HepG2 (cell line): Measurements from ENCODE around the gene ASPRV1. TPM values are rescaled to one million over a fixed set of nuclear protein-coding genes. Genes with fewer than 3 reads are reported as not detected.

Experiments
- ATAC-seq: fragments of 200-7000 bp; cut with Tn5 transposase; 3 replicates; pipeline ENCODE4 v1.9.1; 2020; ENCODE audit warnings: mild to moderate bottlenecking, moderate library complexity
- BruUV-seq: library from RNA; stranded (reverse); fragments of 400-500 nt; replicated peaks from 2 replicates; lab custom pipeline; 2021; lab: Mats Ljungman, UMichigan
- CTCF ChIA-PET: fragments of 300-600 bp; formaldehyde crosslinking; extraction: SDS; loops from one replicate; lab custom pipeline; 2021; ENCODE audit warnings: low total read pairs, inconsistent platforms, low intra/inter-chr PET ratio; lab: Yijun Ruan, JAX
- POLR2A ChIA-PET: fragments of 350-600 bp; sonication (Branson Sonifier 250); formaldehyde crosslinking; loops from one replicate; lab custom pipeline; 2020; ENCODE audit warnings: antibody characterized with exemption, inconsistent platforms; lab: Yijun Ruan, JAX
- DNase-seq: peaks from one replicate; pipeline ENCODE4 v3.0.0-alpha.2; 2015; ENCODE audit warnings: low spot score
- FAIRE-seq: peaks from 3 replicates; lab custom pipeline; 2011; peaks lifted over from hg19 to GRCh38; lab: Jason Lieb, UNC
- H2AFZ ChIP-seq: one replicate; pipeline ENCODE4 v1.6.1; 2011; ENCODE audit warnings: low read length, inconsistent platforms
- H3K27ac ChIP-seq: fragments of 300-600 bp; 3 replicates; pipeline ENCODE4 v1.8.0; 2011; ENCODE audit warnings: mixed run types, mild to moderate bottlenecking, mixed read lengths, low read length, inconsistent platforms; ENCODE audit not compliant: insufficient read depth; ENCODE audit errors: extremely low read length
- H3K27me3 ChIP-seq, 2 experiments: fragments of 200-600 bp in 1 of 2; 2 replicates in 1 of 2; 3 replicates in 1 of 2; pipeline versions ENCODE4 v1.6.0 to v1.8.0; 2011; ENCODE audit warnings: low read length in 2 of 2, mild to moderate bottlenecking in 2 of 2, moderate library complexity in 2 of 2, inconsistent platforms in 1 of 2; ENCODE audit not compliant: insufficient read depth in 2 of 2, control insufficient read depth in 1 of 2
- H3K36me3 ChIP-seq, 2 experiments: fragments of 200-600 bp in 1 of 2; replicated peaks in 1 of 2; 2 replicates in 1 of 2; 3 replicates in 1 of 2; pipeline versions ENCODE4 v1.5.1 to v1.8.0; 2011; ENCODE audit warnings: low read length in 2 of 2, inconsistent platforms in 1 of 2; ENCODE audit not compliant: insufficient read depth in 2 of 2, control insufficient read depth in 1 of 2
- H3K4me1 ChIP-seq: 2 replicates; pipeline ENCODE4 v1.5.1; 2012; ENCODE audit warnings: low read length, inconsistent platforms; ENCODE audit not compliant: insufficient read depth
- H3K4me2 ChIP-seq: 2 replicates; pipeline ENCODE4 v1.6.0; 2011; ENCODE audit warnings: low read depth, low read length, inconsistent platforms
- H3K4me3 ChIP-seq, 3 experiments: fragments of 200-600 bp in 1 of 3; sonication (generic), shearing (Covaris generic) in 1 of 3; replicated peaks in 1 of 3; 2 replicates each; pipeline ENCODE4 v1.5.1; 2011 to 2016; ENCODE audit warnings: low read length in 3 of 3, inconsistent platforms in 2 of 3, low read depth in 2 of 3, mild to moderate bottlenecking in 2 of 3, control low read depth in 1 of 3, mixed read lengths in 1 of 3; ENCODE audit not compliant: insufficient read depth in 1 of 3
- H3K79me2 ChIP-seq: one replicate; pipeline ENCODE4 v1.6.1; 2011; ENCODE audit warnings: low read length, inconsistent platforms; ENCODE audit not compliant: insufficient read depth
- H3K9ac ChIP-seq: 2 replicates; pipeline ENCODE4 v1.6.0; 2011; ENCODE audit warnings: mild to moderate bottlenecking, low read depth, low read length, inconsistent platforms; ENCODE audit not compliant: insufficient read depth
- H3K9me3 ChIP-seq: 2 replicates; pipeline ENCODE4 v1.5.1; 2012; ENCODE audit warnings: mild to moderate bottlenecking, low read length
- H4K20me1 ChIP-seq: 2 replicates; pipeline ENCODE4 v1.6.0; 2011; ENCODE audit warnings: inconsistent platforms, mild to moderate bottlenecking, low read length, moderate library complexity; ENCODE audit not compliant: insufficient read depth
- ATAD3A ChIP-seq: sonication (generic); formaldehyde crosslinking; IDR thresholded peaks from 2 replicates; pipeline ENCODE4 v1.4.0; 2020; ENCODE audit warnings: missing genetic modification reagents
- CEBPB ChIP-seq: IDR thresholded peaks from 2 replicates; pipeline ENCODE4 v1.6.1; 2011; ENCODE audit warnings: low read depth, low read length, improper control_type of control experiment, borderline replicate concordance
- CEBPG ChIP-seq: IDR thresholded peaks from 2 replicates; pipeline ENCODE4 v1.6.1; 2016
- CEBPZ ChIP-seq: IDR thresholded peaks from 2 replicates; pipeline ENCODE4 v1.6.1; 2012; ENCODE audit warnings: low read length, improper control_type of control experiment
- CENPBD1 ChIP-seq: sonication (generic); formaldehyde crosslinking; IDR thresholded peaks from 2 replicates; pipeline ENCODE4 v1.8.0; 2022; ENCODE audit warnings: missing genetic modification reagents, low read depth, mild to moderate bottlenecking, borderline replicate concordance
- IRF2 ChIP-seq: IDR thresholded peaks from 2 replicates; pipeline ENCODE4 v1.6.1; 2018; ENCODE audit warnings: missing genetic modification reagents, missing compliant biosample characterization
- KDM3A ChIP-seq: IDR thresholded peaks from 2 replicates; pipeline ENCODE4 v1.6.1; 2018; ENCODE audit warnings: low read depth, missing compliant biosample characterization
- POLR2G ChIP-seq: fragments of 200-400 bp; formaldehyde crosslinking; IDR thresholded peaks from 2 replicates; pipeline ENCODE4 v1.6.1; 2018; ENCODE audit warnings: mild to moderate bottlenecking, low read depth, low read length, moderate library complexity
- TRIM22 ChIP-seq: fragments of 450-650 bp; IDR thresholded peaks from 2 replicates; pipeline ENCODE4 v1.6.1; 2017
- ZFX ChIP-seq: sonication (generic); formaldehyde crosslinking; IDR thresholded peaks from 2 replicates; pipeline ENCODE4 v1.4.0; 2020; ENCODE audit warnings: mild to moderate bottlenecking, low read depth, missing genetic modification reagents, moderate library complexity
- ZNF687 ChIP-seq: sonication (generic); formaldehyde crosslinking; IDR thresholded peaks from 2 replicates; pipeline ENCODE4 v1.5.1; 2020; ENCODE audit warnings: mild to moderate bottlenecking, missing genetic modification reagents, moderate library complexity
- ZNF777 ChIP-seq: sonication (generic); formaldehyde crosslinking; IDR thresholded peaks from 2 replicates; pipeline ENCODE4 v1.4.0; 2020; ENCODE audit warnings: missing genetic modification reagents
- WGBS: methylation state at CpG from one replicate; pipeline ENCODE4 v1.1.6; 2017; ENCODE audit warnings: low lambda C conversion rate; 5-methylcytosine and 5-hydroxymethylcytosine counted together
- in situ Hi-C: cut with HindIII; loops from 2 replicates; pipeline ENCODE4 v1.10.0; 2017; ENCODE audit warnings: low pct_unique_long_range_greater_than_20kb; ENCODE audit not compliant: extremely low pct_ligation_motif_present
- intact Hi-C: fragments of 100-400 bp; cut with micrococcal nuclease; formaldehyde crosslinking; loops from one replicate; pipeline ENCODE4 v1.10.0; 2022; ENCODE audit not compliant: unreplicated experiment
- polyA plus RNA-seq, 8 experiments: library from polyadenylated mRNA; depleted of rRNA in 3 of 8; stranded (reverse) in 7 of 8; unstranded in 1 of 8; fragments of >200 nt; fragmentation: Illumina TruSeq in 4 of 8; extraction: Trizol in 4 of 8; gene quantifications; 2 replicates each; pipeline versions ENCODE4 v1.2.1 to v1.2.3, GENCODE V29; 2011 to 2016; ENCODE audit warnings: low read depth in 4 of 8, missing spikeins in 1 of 8, mixed read lengths in 1 of 8; ENCODE audit not compliant: insufficient read depth in 1 of 8
- total RNA-seq, 5 experiments: library from RNA; depleted of rRNA; stranded (reverse); fragments of >200 nt; fragmentation: Illumina TruSeq; extraction: Trizol; gene quantifications; 2 replicates each; pipeline ENCODE4 v1.2.3, GENCODE V29; 2016; ENCODE audit warnings: low read depth in 1 of 5

The ASPRV1 gene
- total and polyA plus RNA-seq, 2 of the 13 experiments (the other 11 are each of a cell fraction or from before 2014, with no cell fraction given), result 0.40 to 0.48 TPM

GRCh38 chr2:69943000-69943842 lies 18.2 kb downstream of the ASPRV1 start:
- no peak overlapping the region for H3K4me3 ChIP-seq
- no peaks in the 10 kb centered on the region for H4K20me1 ChIP-seq
- H3K27me3 ChIP-seq, result no peaks in the 10 kb centered on the region
- intact Hi-C loops, result no loop called here
- no peak overlapping the region for H3K27ac ChIP-seq
- H3K9ac ChIP-seq, result no peak overlapping the region
- no TSS peak for BruUV-seq
- H3K4me1 ChIP-seq, result peaks cover 42% of the 10 kb centered on the region
- H3K36me3 ChIP-seq, result peaks cover 4 to 20% of the 10 kb centered on the region in 2 experiments
- ATAC-seq (no peak), FAIRE-seq (no peak), DNase-seq (no peak)
- CTCF ChIA-PET, result no interaction called here
- POLR2A ChIA-PET, result interaction anchor here (0.9 to 1.9 kb wide), 2 partner anchors 29 to 165 kb away, joined by 3 to 7 read pairs; partner anchors contain the start of gene MXD1
- no peaks in the 10 kb centered on the region for H3K79me2 ChIP-seq
- in situ Hi-C loops, result no loop called here
- H3K4me2 ChIP-seq, result no peak overlapping the region
- no peak overlapping the region for H2AFZ ChIP-seq
- WGBS, result 87% methylated on average over 11 of the region's 11 CpGs
- H3K9me3 ChIP-seq, result no peaks in the 10 kb centered on the region
- peak; percentile 23; the same call in 1 of the 2 replicates for TF ChIP-seq ZFX (CRISPR knock-in tag)
- no peak for TF ChIP-seq ATAD3A (CRISPR knock-in tag)
- peak; percentile 71 for TF ChIP-seq CEBPG (CRISPR knock-in tag)
- no peak for TF ChIP-seq CEBPZ
- TF ChIP-seq IRF2 (CRISPR knock-in tag), result no peak
- TF ChIP-seq TRIM22, result no peak
- TF ChIP-seq KDM3A, result no peak
- peak; percentile 87 for TF ChIP-seq CEBPB
- peak; percentile 30; the same call in 1 of the 2 replicates for TF ChIP-seq ZNF687 (CRISPR knock-in tag)
- TF ChIP-seq POLR2G, result peak; percentile 34
- no peak for TF ChIP-seq ZNF777 (CRISPR knock-in tag)
- no peak for TF ChIP-seq CENPBD1 (CRISPR knock-in tag)
